Posterior vena cava (tissue), 2 donors: Measurements from ENCODE around the gene NEU2. TPM values are rescaled to one million over a fixed set of nuclear protein-coding genes. Genes with fewer than 3 reads are reported as not detected.
"Not testable (repeated sequence)": the region's sequence is repeated elsewhere in the genome, so short reads cannot be mapped to it uniquely, and the experiment has no call there.

Experiments used
- DNase-seq: peaks from one replicate; pipeline ENCODE4 v3.0.0-alpha.2; 2020; ENCODE audit warnings: low spot score
- intact Hi-C, 2 donors: fragments of 100-400 bp; cut with DNase I; formaldehyde crosslinking; loops; one replicate each; pipeline versions ENCODE4 v1.14.1 to v1.14.2; 2022 to 2023
- total RNA-seq, 2 donors: library from RNA; stranded (reverse); fragmentation: NEBNext Ultra II Directional; extraction: Animal tissue kit (Norgen Biotek cat#: 25700); gene quantifications; one replicate each; pipeline ENCODE4 v1.2.1, GENCODE V29; 2021
- donor health status: DM: yes; HTN: yes; CAD: no.
- donor health status: DM: yes; HTN: yes; CAD: no.

NEU2 gene
- total RNA-seq, 2 donors from 2014 or later, result not detected

- intact Hi-C loops, result no loop called here
- peak; percentile 20 for DNase-seq
Observed at GRCh38 chr2:233049194-233049761, 16.8 kb downstream of the NEU2 start.

GRCh38 chr2:233051241-233052149, 19.0 kb downstream of the NEU2 start:
- peak; percentile 94 for DNase-seq

DNA sequence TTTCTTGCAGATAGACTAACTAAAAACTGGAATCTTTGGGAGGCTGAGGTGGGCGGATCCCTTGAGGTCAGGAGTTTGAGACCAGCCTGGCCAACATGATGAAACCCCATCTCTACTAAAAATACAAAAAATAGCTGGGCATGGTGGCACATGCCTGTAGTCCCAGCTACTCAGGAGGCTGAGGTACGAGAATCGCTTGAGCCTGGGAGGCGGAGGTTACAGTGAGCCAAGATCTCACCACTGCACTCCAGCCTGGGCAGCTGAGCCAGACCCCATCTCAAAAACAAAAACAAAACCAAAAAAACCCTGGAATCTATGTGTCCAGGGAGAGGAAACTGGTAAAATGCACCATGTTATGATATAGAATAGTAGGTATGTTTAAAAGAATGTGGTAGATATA, 20.0 kb downstream of the NEU2 start:
- intact Hi-C loops, result not testable (repeated sequence)
- DNase-seq, result peak; percentile 19

More at GRCh38 chr2:233051241-233052149, 19.0 kb downstream of the NEU2 start:
- intact Hi-C loops, result no loop called here

DNA sequence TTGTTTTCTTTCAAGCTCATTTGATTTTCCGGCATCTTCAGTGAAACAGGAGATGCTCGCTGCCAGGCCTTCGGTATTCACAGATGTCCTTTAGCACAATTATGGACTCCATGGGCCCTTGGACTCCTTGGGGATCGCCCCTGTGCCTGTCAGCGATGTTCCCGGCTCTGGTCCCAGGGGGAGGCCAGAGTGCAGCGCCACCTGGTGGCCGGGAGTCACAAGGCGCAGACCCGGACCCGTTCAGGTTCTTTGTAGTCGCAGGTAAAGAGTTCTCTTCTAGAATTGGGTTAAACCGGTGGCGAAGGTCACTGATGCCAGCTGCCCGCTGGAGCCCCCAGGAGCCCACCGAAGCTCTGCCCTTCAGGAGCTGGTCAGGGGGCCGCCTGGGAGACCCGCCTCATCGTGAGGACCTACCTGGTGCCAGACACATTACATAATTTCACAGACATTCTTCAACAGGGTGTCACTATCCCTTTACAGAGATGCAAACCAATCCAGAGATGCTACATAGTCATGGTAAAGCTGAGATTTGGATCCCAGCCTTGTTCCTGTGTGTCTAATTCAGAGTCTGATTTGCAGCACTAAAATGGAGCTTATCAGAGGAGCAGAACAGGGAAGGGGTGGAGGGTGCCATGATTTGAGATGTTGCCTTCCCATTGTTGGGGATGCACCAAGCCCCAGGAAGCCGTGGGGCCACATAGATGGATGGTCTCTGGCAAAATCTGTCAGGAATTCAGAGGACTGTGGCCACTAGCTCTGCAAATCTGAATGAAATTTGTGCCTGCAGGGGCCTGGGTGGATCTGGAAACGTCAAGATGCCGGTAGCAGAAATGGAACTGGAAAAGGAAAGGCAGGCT, 21.7 kb downstream of the NEU2 start:
- intact Hi-C loops, result no loop called here
- DNase-seq, result peak; percentile 89

- no peak for DNase-seq
- intact Hi-C loops, result no loop called here
Observed at GRCh38 chr2:233055362-233055761, 22.9 kb downstream of the NEU2 start.

GRCh38 chr2:233056961-233057605, 24.6 kb downstream of the NEU2 start:
- DNase-seq, result peak; percentile 45
- intact Hi-C loops, result no loop called here

GRCh38 chr2:233058717-233059546, 26.5 kb downstream of the NEU2 start:
- DNase-seq, result peak; percentile 74
- intact Hi-C loops, result no loop called here

GRCh38 chr2:233059547-233059796, 27.0 kb downstream of the NEU2 start:
- DNase-seq, result no peak
- intact Hi-C loops, result no loop called here

DNA sequence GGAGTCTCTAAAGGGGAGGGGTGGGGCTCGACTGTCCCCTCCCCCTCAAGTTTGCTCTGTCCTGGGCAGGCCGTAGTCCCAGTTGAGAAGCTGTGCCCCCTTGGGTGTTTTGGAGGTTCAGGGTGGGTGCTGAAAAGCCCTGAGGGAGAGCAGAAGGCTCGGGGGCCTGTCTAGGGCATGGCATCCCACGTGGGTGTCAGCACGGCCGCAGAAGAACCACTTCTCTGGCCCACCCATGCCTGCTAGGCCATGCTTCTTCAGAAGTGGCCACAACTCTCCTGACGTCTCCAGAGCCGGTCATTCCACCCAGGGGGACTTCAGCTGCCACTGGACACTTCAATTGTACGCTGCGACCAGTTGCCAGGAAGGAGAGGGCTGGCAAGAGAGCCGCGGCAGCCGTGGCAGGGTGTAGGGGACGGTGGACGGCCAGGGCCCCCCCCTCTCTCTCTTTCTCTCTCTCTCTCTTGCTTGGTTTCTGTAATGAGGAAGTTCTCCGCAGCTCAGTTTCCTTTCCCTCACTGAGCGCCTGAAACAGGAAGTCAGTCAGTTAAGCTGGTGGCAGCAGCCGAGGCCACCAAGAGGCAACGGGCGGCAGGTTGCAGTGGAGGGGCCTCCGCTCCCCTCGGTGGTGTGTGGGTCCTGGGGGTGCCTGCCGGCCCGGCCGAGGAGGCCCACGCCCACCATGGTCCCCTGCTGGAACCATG, 27.5 kb downstream of the NEU2 start, which contains the start of gene INPP5D:
TSS of gene INPP5D (plus strand) at position 546 of the 704 bp plus-strand sequence. CDS start at position 683, 137 bp downstream.
- DNase-seq, result peak; percentile 88
- intact Hi-C loops, result no loop called here

- DNase-seq, result no peak
- intact Hi-C loops, result no loop called here
Observed at GRCh38 chr2:233060501-233060979, 28.1 kb downstream of the NEU2 start.

GRCh38 chr2:233060980-233061590, 28.6 kb downstream of the NEU2 start:
- intact Hi-C loops, result no loop called here
- DNase-seq, result peak; percentile 64

DNA sequence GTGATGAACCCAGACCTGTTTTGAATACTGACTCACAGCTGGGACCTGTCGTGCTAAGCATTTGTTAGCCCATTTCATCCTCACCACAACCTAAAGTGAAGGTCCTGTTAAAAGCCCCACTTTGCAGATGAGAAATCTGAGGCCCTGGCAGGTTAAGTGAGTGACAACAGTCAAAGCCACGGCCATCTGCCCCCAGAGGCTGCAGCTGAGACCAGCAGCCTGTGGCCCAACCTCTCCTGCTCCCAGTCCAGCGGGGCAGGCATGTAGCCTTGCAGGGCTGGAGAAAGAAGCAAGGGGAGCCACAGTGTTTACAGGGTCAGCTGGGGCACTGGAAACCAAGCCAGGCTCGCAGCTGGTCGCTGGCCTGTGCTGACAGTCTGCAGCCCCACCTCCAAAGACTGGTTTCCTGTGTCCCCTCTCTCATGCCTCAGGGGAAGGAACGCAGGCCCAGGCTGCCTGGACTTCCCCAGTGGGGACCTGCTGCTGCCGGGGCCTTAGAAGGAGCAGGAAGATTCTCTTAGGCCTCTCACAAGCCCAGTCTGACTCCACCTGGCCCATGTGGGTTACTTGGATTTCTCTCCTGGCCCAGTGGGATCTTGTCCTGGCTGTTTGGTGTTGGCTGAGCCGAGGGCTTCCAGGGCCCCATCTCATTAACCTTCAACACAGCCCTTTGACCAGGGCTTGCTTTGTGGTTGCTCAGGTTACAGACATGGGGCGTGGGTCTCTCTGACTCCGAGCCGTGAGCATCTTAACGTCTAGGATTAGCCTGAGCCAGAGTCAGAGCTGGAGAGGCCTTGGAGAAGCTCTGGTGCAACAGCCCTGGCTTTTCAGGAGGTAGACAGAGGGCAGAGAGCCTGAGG, 29.3 kb downstream of the NEU2 start:
- intact Hi-C loops, result no loop called here
- peak; percentile 86 for DNase-seq

DNA sequence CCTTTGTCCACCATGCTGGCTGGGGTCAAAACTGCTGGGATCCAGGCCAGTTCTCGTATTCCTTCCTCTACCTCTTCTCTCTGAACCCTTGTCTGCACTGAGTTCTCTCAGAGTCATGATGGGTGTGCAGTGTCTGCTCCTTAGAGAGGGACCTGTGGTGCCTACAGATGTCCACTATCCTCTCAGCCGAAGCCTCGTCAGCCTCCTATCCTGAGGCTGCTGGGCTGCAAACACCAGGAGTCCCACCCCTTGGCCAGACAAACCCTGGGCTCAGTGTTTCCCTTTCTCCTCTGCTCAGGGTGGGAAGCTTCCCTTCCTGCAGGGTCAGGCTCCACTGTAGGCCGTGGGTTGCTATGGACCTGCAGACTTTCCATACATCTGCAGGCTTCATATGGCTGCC, 30.0 kb downstream of the NEU2 start:
- peak; percentile 76 for DNase-seq
- intact Hi-C loops, result no loop called here

DNA sequence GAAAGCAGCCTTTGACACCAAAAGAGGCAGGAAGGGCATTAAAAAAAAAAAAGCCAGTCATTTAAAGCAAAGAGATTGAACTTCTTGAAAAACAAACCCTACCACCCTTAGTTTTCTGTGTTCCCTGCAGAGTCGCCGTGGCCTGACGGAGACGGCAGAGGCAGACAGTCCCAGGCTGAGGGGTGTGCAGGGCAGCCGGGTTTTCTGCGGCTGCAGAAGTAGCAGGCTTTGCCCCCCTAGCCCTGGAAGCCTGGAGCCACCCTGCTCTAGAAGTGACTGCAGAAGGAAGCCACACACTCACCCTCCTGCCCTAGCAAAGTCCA, 30.4 kb downstream of the NEU2 start:
- intact Hi-C loops, result no loop called here
- DNase-seq, result peak; percentile 58

GRCh38 chr2:233063269-233063975, 30.9 kb downstream of the NEU2 start:
- DNase-seq, result peak; percentile 58
- intact Hi-C loops, result no loop called here

DNA sequence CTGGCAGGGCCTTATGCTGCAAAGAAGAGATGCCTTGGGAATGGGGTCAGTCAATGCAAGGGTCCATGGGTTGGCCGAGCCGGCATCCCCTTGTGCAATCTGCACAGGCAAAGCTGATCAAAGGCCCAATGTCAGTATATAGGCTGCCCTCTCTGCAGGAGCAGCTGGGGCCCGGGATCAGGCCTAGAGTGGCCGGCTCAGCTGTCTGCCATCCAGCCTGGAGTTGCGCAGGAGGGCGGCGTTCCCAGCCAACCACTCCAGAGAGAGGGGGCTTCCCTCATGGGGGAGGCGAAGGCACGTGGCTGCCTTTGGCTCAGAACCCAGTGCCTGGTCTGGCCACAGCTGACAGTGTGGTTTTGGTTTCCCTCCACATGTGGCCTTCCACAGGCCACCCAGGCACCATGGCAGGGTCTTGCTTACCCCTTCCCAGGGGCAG, 31.5 kb downstream of the NEU2 start:
- DNase-seq, result peak; percentile 73

More for the DNA sequence above, 31.5 kb downstream of the NEU2 start:
- intact Hi-C loops, result no loop called here
